SKM-1 treated with dmso at 0.1 percent for 144 hours (cell line): ENCODE data around the gene PHACTR1.

Source experiments
- DNase-seq: peaks from one replicate; lab custom pipeline; 2025; ENCODE audit not compliant: unreplicated experiment; lab: John Stamatoyannopoulos, UW

The PHACTR1 gene

DNA sequence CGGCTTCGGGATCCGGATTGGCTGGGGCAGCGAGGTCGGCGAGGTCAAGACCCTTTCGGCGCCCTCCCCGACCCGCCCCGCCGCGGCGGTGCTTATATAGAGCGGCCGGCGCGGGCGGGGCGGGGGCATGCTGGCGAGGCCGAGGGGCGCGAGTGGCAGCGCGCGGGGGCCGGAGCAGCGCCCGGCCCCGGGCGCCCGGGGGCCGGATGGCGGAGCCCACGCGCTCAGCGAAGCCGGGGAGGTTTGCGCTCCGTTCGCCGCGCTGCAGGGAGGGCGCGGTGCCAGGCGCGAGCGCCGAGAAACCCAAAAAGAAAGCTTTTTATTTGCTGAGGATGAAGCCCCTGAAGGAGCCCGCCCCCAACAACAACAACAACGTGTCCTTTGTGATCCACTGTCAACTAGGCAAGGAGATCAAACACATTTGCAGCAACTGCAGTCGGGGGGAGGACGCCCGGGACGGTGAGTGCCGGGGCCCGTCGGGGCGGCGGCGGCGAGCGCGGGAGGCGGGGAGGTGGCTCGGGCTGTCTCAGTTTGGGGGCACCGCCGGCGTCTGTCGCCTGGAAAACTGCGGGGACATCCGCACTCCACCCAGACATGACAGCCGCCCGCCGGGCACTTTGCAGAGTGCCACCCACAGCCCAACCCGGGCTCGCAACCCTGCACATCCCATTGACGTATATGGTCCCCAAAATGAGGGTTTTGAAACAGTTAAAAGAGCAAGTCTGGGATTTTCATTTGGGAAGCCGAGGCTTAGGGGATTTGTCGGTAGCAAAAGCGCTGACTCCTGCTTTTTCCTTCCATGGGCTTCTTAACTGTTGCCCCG lies 297.3 kb downstream of the PHACTR1 start:
- no peak for DNase-seq

DNA sequence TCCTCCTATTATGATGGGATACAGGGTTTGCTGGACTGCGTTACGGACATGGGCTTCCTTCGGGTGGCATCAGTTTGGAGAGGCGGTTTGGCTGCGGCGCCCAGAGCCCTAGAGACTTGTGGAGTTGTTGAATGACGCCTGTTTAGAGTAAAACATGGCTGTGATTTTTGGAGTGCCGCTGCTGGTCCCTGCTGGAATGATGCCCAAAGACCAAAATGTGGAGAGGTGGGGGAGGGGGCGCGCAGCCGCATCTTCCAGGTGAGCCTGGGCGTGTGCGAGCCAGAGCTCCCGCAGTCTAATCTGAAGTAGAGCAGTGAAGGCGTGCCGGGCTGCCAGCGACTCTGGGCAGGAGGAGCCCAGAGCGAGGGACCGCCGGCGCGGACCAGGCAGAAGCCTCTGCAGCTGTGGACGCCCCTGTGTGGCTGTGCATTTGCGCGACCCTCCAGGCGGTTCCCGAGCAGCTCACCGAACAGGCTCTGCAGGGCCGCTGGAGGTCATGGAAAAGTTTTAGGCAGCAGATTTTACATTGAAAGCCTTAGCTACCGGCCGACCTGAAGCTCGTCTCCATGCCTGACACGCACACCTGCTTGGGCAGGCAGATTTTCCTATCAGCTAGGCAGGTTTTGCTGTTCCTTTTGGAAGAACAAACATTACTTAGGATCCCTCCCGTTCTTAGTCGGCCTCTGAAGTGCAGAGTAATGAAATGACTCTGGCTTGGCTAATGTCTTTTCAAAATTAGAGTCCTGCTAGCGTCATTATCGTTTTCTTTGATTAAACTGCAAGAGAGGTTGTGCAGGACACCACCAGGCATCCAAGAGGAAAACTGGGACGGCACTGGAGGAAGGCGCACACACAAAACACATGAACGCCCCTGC lies 298.2 kb downstream of the PHACTR1 start:
- DNase-seq, result no peak

DNA sequence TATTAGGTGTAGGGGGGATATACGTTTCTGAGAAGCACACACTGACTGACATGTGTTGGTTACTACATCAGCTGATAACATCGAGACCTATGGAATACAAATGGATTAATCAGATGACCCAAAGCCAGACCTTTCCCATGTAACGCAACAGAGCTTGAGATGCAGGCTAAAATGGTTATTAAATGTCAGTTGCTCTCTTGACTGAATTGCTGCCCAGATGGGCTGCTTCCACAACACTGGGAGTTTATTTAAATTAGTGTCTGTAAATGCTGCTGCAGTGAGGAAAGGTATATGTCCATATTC lies 298.8 kb downstream of the PHACTR1 start:
- DNase-seq, result no peak

DNA sequence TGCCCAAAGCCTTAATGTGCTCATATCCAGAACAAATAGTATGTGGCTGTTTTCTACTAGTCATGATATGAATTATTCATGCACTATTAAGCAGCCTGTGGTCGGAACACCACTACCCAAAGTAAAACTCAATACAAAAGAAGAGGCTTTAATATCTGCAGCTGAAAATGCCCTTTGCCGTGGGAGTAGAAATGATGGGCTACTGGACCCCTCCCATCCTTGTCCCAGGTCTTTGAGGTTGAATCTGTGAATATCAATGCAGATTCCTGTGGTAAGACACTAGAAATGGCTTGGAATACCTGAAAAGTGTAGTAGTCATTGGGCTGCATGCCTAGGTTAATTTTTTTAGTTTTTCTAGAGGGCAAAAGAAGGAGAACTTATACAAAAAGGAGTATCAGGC lies 308.0 kb downstream of the PHACTR1 start:
- no peak for DNase-seq

DNA sequence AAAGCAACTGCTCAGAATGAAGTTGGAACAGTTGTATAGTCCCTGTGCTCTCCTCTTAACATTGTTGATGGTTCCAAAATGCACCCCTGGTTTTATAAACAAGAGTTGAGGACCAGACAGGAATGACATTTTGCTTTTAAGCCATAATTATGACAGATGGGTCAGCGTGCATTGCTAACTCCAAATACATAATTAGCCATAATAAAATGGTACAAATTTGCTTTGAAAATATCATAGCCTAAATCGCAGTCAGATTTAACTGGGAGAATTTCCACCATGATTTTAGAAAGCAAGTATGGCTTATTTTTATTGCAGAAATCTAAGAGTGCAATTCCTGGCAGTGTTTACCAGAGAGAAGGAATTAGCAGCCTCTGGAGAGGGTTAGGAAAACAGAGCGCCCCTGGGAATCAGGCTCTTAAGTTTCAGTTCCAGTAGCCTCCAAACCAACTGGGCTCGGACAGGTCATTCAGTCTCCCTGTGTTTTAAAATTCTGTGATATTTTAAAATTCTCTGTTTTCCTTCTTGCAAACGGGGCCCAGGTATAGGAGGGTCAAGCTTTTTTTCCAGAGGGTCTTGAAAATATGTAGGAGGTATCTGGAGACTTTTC lies 309.4 kb downstream of the PHACTR1 start:
- no peak for DNase-seq

DNA sequence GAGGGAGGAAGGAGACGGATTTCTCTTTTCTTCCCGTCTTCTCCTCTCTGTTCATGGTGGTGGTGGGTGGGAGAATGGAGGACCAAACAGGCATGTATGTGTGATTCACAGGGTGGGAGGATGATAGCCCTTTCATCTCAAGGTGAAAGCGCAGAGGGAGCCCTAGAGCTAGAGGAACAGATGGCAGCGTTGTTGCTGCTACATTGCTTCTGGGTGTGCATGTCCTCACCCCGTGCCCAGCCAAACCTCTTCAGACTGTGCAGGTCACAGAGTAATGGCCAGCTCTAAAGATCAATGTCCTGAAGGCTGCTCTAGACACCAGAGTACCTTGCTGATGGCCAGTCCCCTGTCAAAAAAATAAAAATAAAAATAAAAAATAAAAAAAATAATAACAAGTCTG lies 310.0 kb downstream of the PHACTR1 start:
- DNase-seq, result no peak

DNA sequence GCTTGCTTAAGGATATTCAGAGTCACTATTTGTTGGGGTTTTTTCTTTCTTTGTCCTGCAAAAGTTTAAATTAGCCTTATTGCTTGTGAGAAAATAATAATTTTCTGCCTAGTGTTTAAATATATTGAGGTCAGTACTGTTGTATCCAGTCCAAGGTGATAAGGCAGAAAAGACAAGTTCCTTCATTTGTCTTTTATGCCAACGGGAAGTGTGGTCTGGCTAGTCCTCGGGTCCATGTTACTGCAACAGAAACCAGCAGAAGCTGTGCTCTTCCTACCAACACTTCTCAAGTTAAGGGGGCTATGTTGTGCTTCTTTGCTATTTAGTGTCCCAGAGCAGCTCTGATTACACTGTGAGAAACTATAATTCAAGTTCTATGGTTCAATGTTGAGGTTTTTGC lies 310.6 kb downstream of the PHACTR1 start:
- no peak for DNase-seq

DNA sequence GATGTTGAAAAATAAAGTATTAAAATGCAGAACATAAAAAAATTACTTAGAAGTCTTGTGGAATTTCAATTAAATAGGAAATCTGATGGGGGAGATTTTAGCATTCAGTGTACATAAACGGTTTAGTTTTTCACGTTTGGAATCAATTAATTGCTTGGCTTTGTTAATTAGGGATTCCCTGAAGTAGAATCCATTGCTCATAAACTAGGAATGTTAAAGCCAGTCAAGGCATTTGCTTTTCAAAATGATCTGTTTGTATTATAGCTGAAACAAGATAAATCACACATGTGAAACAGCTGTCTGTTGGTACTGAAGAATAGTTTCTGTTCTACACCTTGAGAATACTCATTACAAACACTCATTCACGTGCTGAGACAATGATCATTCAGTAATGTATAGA lies 313.8 kb downstream of the PHACTR1 start:
- no peak for DNase-seq

DNA sequence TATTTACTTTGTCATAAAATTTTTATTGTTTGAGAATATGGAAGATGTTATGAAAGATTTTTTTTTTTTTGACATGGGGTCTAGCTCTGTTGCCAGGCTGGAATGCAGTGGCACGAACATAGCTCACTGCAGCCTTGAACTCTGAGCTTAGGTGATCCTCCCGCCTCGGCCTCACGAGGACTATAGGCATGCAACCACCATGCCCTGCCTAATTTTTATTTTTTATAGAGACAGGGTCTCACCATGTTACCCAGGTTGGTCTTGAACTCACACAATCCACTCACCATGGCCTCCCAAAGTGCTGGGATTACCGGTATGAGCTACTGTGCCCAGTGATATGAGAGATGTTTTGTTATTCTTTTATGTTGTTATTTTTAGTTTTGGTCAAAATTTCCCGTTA lies 316.0 kb downstream of the PHACTR1 start:
- DNase-seq, result no peak

DNA sequence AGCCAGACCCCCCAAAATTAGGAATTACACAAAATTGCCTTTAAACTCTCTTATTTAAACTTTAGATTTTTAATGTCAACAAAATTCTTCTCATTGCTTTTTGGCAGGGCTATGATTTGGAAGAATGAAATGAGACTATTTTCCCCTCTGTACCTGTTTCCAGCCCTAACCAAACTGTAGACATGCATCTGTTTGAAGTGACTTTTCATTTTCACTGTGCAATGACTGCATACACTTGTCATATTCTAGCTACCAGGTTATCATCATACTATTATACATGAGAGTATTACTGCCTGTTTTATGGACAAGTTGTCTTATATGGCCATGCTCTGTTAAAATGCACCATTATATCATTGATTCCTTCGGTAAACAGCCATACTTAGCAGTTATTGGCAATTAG lies 316.6 kb downstream of the PHACTR1 start:
- DNase-seq, result no peak

DNA sequence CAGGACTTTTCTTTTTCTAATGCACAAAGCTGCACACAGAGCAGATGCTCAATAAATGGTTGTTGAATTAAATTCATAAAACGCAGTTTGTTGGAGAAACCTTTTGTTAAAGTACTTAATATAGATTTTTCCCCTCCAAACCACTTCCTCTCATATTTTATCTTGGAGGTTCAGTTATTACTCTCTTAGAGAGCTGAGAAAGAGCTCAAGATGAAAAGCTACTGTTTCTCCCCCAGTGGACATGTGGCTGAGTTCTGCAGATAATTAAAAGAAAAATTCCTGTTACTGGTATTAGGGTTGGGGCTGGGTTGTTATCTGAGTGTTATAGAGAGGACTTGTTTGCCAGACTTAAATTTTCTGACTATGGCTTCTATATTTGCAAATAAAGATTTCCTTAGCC lies 317.7 kb downstream of the PHACTR1 start:
- no peak for DNase-seq

DNA sequence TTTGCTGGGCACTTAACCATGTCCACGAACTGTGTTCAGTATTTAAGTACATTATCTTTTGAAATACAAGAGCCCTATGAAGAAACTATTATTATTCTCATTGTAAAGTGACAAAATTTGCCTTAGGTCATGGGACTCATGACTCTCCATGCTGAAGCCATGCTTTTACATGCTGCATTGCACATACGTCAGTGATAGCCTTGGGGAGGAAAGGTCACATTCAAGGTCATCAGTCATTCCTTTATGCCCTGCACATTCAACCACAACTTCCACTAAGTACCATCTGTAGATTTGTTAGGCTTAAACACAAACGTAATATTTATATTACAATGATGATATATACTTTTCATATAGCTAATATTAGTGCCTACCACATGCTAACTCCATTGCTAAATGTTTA lies 319.0 kb downstream of the PHACTR1 start:
- no peak for DNase-seq

DNA sequence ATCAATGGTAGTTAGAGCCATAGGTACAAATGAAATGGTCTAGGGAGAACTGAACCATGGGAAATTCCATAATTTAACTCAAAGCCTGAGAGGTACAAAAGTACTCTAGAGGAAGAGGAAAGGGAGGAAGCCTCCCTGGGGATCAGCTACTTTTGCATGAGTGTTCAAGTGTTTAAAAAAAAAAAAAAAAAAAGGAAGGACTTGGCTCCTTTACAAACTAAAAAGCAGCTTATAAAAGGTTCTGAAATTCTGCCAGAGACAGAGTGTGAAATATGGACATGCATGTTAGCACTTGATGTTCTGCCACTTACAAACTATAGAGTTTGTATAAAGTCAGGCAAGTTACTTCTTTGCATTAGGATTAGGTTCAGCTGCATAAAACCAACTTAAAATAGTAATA lies 321.7 kb downstream of the PHACTR1 start:
- DNase-seq, result no peak

DNA sequence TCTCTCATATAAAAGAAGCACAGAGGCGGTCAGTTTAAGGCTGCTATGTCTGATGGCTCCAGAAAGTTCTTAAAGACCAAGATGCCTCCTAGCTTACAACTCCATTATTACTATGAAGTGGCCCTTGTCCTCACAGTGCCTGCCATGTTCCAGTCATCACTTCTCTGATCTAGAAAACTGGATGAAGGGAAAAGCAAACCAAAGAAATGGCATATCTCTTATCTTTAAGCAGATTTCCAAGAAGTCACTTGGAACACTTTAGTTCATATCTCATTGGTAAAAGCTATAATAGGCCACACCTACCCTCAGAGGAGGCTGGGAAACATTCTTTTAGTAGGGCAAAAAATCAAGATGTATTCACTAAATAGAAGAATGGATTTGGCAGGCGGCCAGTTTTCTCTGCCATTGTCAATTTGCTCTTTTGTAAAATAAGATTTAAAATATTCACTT lies 322.2 kb downstream of the PHACTR1 start:
- DNase-seq, result no peak

DNA sequence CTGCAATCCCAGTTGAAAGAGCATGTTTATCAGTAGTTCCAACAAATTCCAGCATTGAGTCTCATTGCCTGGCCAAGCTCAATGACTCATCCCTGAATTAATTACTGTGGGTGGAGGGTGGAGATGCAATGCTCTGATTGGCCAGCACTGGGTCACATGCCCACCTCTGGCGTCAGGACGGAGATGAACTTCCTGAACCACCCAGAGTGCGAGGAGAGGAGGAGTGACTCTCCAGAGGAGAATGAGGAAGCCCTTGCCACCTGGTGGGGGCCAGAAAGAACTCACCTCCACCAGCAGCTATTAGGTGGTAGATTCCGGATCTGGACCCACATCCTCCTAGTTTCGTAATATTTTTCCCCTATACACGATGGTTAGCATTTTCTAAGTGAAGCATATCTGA lies 327.8 kb downstream of the PHACTR1 start:
- no peak for DNase-seq

DNA sequence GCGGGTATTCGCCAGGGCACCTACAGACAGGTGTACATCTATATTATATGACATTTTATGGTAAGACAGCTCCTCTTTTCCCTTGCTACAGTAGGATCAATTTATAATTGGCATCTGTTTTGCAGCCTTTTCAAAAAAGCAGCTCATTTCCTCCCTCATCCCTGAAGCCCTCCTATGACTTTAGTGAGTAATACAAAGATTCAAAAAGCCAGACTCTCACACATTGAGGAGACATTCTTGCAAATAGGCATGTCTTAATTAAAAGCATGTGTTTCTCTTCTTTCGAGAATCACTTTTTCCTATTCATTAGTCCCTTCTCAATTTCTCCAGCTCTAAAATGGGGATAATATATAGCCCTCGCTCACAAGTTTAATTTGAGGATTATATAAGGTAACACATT lies 328.3 kb downstream of the PHACTR1 start:
- DNase-seq, result no peak

DNA sequence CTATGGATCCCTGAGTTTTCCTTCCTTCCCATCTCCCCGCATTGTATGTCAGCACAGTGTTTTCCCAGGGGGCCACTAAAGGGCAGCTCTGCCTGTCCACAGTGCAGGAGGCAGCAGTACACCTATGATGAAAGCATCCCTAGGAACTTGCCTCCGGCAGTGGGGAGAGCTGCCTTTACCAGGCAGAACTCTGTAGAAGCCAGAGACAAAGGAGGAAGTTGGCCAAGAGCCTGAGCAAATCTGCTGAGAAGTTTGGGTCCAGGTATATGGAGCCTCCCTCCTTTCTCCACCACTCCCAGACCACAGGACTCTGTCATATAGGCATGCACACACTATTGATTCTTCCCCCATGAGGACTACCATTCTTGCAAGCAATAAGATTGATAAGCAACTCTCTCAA lies 329.1 kb downstream of the PHACTR1 start:
- peak; percentile 24 for DNase-seq

DNA sequence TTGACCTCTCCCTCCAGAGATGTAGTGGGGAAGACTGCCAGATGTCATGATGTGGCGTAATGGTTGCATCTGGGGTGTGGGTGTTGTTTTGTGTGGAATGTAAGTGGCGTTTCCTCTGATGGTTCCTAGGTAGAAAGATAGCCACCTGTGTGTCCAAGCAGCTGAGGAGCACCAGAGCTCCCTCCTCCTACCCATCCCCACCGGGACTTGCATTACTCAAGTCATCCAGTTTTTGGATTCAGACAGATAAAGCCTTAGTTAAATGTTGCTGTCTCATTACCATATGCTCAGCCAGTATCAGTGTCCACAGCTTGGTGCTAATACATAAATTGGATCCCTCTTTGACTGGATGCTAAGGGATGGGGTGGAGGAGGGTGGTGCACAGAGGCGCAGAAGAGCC lies 329.5 kb downstream of the PHACTR1 start:
- DNase-seq, result no peak

DNA sequence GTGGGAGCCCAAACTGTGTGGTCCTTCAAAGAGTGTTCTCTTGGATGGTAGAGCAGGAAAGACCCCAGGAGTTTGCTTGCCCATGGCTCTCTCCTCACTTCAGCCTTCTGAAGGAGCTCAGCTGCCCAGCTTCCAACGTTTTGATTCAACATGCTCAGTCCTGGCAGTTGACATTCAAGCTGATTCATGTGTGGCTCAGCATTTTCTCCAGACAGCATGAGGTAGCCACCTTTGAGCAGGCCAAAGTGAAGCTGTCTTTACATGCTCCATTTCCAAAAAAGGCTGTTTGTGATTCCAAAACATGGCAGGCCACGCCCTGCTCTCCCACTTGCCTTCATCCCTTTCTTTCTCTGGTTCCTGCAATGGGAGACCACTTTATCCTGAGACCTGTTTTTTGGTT lies 331.5 kb downstream of the PHACTR1 start:
- no peak for DNase-seq

DNA sequence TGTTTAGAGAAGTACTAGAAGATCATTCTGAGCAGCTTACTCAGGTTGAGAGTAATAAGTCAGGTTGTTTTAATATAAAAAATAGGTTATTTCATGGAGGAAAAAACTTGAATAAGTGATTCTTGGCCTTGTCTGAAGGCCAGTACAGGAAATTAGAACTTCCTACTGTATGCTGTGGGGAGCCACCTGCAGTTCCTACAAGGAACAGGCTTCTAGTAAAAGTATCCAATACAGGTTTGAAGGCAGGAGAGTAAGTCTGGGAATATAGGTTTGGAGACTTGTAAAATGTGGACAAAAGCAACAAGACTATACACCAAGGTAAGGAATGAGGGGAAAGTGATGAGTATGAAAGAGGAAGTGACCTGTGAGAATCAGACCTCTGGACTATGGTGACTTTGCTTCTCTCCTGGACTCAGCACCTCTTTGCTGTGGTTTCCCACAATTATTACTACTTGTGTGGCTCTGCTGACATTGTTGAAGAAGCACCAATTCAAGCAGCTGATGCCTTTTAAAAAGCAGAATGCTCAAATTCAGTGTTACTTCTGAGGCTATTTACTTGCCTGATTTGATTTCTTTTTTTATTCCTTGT lies 333.2 kb downstream of the PHACTR1 start:
- DNase-seq, result no peak

DNA sequence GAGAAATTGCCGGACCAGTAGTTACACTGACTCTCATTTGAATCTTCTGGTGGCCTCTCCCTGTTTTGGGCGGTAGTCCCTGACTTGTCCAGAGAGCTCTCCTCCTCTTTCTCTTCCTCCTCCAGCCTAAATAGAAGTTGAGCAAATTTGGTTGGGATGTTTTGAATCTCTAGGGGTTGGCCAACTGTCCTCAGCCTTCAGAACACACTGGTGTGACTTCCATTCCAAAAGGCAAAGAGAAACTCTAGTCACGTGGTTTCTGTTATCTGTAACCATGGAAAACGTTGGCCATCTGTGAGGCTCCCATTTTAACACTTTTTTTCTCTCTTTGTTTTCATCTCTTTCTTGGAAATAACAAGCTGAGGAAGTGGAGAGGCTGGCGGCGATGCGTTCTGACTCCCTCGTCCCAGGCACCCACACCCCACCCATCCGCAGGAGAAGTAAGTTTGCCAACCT lies 336.5 kb downstream of the PHACTR1 start:
- no peak for DNase-seq

DNA sequence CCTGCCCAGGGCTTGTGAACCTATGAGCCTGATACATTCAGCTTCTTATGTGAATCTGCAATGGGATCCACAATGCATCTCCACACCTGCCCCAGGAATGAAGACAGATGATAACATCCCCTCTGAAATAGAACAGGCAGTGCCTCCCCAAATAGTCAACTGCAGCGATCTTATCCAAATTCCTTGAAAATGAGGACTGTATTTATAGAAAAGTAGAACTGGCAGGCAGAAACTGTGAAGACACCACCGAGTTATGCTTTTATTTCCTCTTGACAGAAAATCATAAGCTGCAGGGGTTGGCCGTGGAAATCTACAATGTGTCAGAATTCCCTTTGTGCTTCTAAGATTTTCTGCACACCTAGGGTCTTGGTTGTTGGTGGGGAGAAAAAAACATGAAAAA lies 341.5 kb downstream of the PHACTR1 start:
- no peak for DNase-seq
